Panc1 (cell line): ENCODE measurements around the gene TCHP. TPM values are rescaled to one million over a fixed set of nuclear protein-coding genes. Genes with fewer than 3 reads are reported as not detected.
"Not testable (repeated sequence)": the region's sequence is repeated elsewhere in the genome, so short reads cannot be mapped to it uniquely, and the experiment has no call there.

Experiments used
- ATAC-seq: fragments of 200-7000 bp; cut with Tn5 transposase; 2 replicates; pipeline ENCODE4 v1.9.1; 2020; ENCODE audit warnings: mild to moderate bottlenecking, moderate library complexity
- BruUV-seq: library from RNA; stranded (reverse); fragments of 400-500 nt; replicated peaks from 2 replicates; lab custom pipeline; 2021; lab: Mats Ljungman, UMichigan
- CTCF ChIA-PET: fragments of 300-600 bp; sonication (Branson Sonifier 250); formaldehyde crosslinking; loops from one replicate; lab custom pipeline; 2022; ENCODE audit warnings: antibody characterized with exemption; lab: Charles Lee
- POLR2A ChIA-PET: fragments of 300-600 bp; sonication (Branson Sonifier 250); formaldehyde crosslinking; loops from one replicate; lab custom pipeline; 2022; ENCODE audit warnings: antibody characterized with exemption; lab: Charles Lee
- DNase-seq: peaks from one replicate; pipeline ENCODE4 v3.0.0-alpha.2; 2010; ENCODE audit warnings: low read depth, low spot score
- H3K27ac ChIP-seq: 2 replicates; pipeline ENCODE4 v1.5.1; 2011; ENCODE audit warnings: mild to moderate bottlenecking, low read length, inconsistent platforms
- H3K27me3 ChIP-seq: fragments of 200-500 bp; sonication (Bioruptor generic); 2 replicates; pipeline ENCODE4 v1.6.0; 2014; ENCODE audit warnings: low read length, inconsistent platforms; ENCODE audit not compliant: control insufficient read depth, insufficient read depth
- H3K36me3 ChIP-seq: fragments of 200-500 bp; sonication (Bioruptor generic); 2 replicates; pipeline ENCODE4 v1.5.1; 2014; ENCODE audit warnings: inconsistent platforms, mild to moderate bottlenecking, low read length, moderate library complexity; ENCODE audit not compliant: control insufficient read depth, insufficient read depth
- H3K4me1 ChIP-seq: 2 replicates; pipeline ENCODE4 v1.5.1; 2011; ENCODE audit warnings: inconsistent platforms, mild to moderate bottlenecking, low read length, moderate library complexity; ENCODE audit not compliant: control insufficient read depth, insufficient read depth
- H3K4me3 ChIP-seq, 2 experiments: 2 replicates each; pipeline ENCODE4 v1.5.1; 2011 to 2012; ENCODE audit warnings: low read depth in 2 of 2, low read length in 2 of 2, mild to moderate bottlenecking in 2 of 2, inconsistent platforms in 1 of 2, moderate library complexity in 1 of 2
- H3K9me3 ChIP-seq: fragments of 200-500 bp; sonication (Bioruptor generic); 2 replicates; pipeline ENCODE4 v1.5.1; 2014; ENCODE audit warnings: low read depth, mild to moderate bottlenecking, inconsistent platforms, low read length, moderate library complexity; ENCODE audit not compliant: control insufficient read depth, insufficient read depth
- CTCF ChIP-seq: fragments of 450-650 bp; IDR thresholded peaks from 2 replicates; pipeline ENCODE4 v1.5.1; 2017; ENCODE audit warnings: mild to moderate bottlenecking
- POLR2AphosphoS5 ChIP-seq: IDR thresholded peaks from 2 replicates; pipeline ENCODE4 v1.6.1; 2012; ENCODE audit warnings: mild to moderate bottlenecking, low read depth, low read length, moderate library complexity
- SIN3A ChIP-seq: IDR thresholded peaks from 2 replicates; pipeline ENCODE4 v1.6.1; 2012; ENCODE audit warnings: low read depth, mild to moderate bottlenecking, low read length, moderate library complexity, borderline replicate concordance; ENCODE audit not compliant: insufficient read depth
- TCF7L2 ChIP-seq: IDR thresholded peaks from 2 replicates; pipeline ENCODE4 v1.6.1; 2011; ENCODE audit warnings: mild to moderate bottlenecking, low read depth, low read length, inconsistent platforms
- in situ Hi-C: cut with HindIII; loops from 2 replicates; pipeline ENCODE4 v1.10.0; 2016; ENCODE audit warnings: low sequenced_read_pairs, low pct_unique_long_range_greater_than_20kb
- intact Hi-C: fragments of 100-400 bp; cut with micrococcal nuclease; formaldehyde crosslinking; loops from one replicate; pipeline ENCODE4 v1.10.0; 2022; ENCODE audit not compliant: unreplicated experiment
- total RNA-seq: library from RNA; stranded (reverse); gene quantifications from one replicate; pipeline ENCODE4 v1.2.1, GENCODE V29; 2021; ENCODE audit not compliant: unreplicated experiment
- TF ChIP-seq, protein P1 (sequence below), 2 experiments: IDR thresholded peaks; 2 replicates each; pipeline ENCODE4 v1.6.1; 2011 to 2012; ENCODE audit warnings: low read depth in 2 of 2, control low read depth in 1 of 2, low read length in 1 of 2, mild to moderate bottlenecking in 1 of 2, moderate library complexity in 1 of 2; ENCODE audit not compliant: insufficient read depth in 1 of 2

TCHP gene
- total RNA-seq, 1 experiment from 2014 or later = 25.0 TPM

- intact Hi-C loops (no loop called here), in situ Hi-C loops (no loop called here)
- CTCF ChIA-PET = interaction anchor here (0.6 kb wide), 1 partner anchor 312 kb away, joined by 9 read pairs; no protein-coding TSS in a partner anchor
- H3K9me3 ChIP-seq = no peaks in the 10 kb centered on the region
- H3K27me3 ChIP-seq = no peaks in the 10 kb centered on the region
- H3K27ac ChIP-seq = no peak overlapping the region
- TF ChIP-seq CTCF (no peak), POLR2AphosphoS5 (no peak), SIN3A (no peak), TCF7L2 (no peak)
- TF ChIP-seq, protein P1, sequence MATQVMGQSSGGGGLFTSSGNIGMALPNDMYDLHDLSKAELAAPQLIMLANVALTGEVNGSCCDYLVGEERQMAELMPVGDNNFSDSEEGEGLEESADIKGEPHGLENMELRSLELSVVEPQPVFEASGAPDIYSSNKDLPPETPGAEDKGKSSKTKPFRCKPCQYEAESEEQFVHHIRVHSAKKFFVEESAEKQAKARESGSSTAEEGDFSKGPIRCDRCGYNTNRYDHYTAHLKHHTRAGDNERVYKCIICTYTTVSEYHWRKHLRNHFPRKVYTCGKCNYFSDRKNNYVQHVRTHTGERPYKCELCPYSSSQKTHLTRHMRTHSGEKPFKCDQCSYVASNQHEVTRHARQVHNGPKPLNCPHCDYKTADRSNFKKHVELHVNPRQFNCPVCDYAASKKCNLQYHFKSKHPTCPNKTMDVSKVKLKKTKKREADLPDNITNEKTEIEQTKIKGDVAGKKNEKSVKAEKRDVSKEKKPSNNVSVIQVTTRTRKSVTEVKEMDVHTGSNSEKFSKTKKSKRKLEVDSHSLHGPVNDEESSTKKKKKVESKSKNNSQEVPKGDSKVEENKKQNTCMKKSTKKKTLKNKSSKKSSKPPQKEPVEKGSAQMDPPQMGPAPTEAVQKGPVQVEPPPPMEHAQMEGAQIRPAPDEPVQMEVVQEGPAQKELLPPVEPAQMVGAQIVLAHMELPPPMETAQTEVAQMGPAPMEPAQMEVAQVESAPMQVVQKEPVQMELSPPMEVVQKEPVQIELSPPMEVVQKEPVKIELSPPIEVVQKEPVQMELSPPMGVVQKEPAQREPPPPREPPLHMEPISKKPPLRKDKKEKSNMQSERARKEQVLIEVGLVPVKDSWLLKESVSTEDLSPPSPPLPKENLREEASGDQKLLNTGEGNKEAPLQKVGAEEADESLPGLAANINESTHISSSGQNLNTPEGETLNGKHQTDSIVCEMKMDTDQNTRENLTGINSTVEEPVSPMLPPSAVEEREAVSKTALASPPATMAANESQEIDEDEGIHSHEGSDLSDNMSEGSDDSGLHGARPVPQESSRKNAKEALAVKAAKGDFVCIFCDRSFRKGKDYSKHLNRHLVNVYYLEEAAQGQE (IDR thresholded peaks at IDR 0.05; ENCODE audit: insufficient read depth in 1 of 2, low read depth in 2 of 2, low read length in 1 of 2) = no peak
- no TSS peak for BruUV-seq
- ATAC-seq = no peak
- no peak overlapping the region for H3K4me3 ChIP-seq
- POLR2A ChIA-PET = no interaction called here
- H3K36me3 ChIP-seq = no peaks in the 10 kb centered on the region
- DNase-seq = no peak
- H3K4me1 ChIP-seq = no peaks in the 10 kb centered on the region
Observed at GRCh38 chr12:109860977-109861376, 39.1 kb upstream of the TCHP start.

- ATAC-seq = no peak
- Histone ChIP-seq H3K27ac (no peak overlapping the region), H3K4me3 (no peak overlapping the region), H3K9me3 (no peaks in the 10 kb centered on the region), H3K36me3 (no peaks in the 10 kb centered on the region), H3K27me3 (no peaks in the 10 kb centered on the region), H3K4me1 (no peaks in the 10 kb centered on the region)
- no peak for DNase-seq
- BruUV-seq = no TSS peak
- intact Hi-C loops = no loop called here
- CTCF ChIA-PET = interaction anchor here (0.6 kb wide), 1 partner anchor 313 kb away, joined by 9 read pairs; no protein-coding TSS in a partner anchor
- TF ChIP-seq, protein P1 (IDR thresholded peaks at IDR 0.05; ENCODE audit: insufficient read depth in 1 of 2, low read depth in 2 of 2, low read length in 1 of 2) = no peak
- TF ChIP-seq TCF7L2 (no peak), CTCF (no peak), POLR2AphosphoS5 (no peak), SIN3A (no peak)
- in situ Hi-C loops = no loop called here
- POLR2A ChIA-PET = no interaction called here
Observed at GRCh38 chr12:109861689-109862314, 38.3 kb upstream of the TCHP start.

DNA sequence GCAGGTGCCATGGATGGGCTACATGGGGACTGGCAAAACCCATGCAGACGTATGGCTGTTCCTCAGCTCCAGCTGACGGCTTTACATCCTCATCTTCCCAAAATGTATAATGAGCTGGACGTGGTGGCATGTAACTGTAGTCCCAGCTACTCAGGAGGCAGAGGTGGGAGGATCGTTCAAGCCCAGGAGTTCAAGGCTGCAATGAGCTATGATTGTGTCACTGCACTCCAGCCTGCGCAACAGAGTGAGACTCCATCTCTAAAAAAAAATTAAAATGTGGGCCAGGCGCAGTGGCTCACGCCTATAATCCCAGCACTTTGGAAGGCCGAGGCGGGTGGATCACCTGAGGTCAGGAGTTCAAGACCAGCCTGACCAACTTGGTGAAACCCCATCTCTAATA is 37.6 kb upstream of the TCHP start:
- H3K27me3 ChIP-seq, DNase-seq, H3K27ac ChIP-seq, BruUV-seq, POLR2A ChIA-PET, CTCF ChIA-PET, in situ Hi-C loops, H3K36me3 ChIP-seq, ATAC-seq, H3K4me3 ChIP-seq, H3K4me1 ChIP-seq, H3K9me3 ChIP-seq, intact Hi-C loops: not testable (repeated sequence)
